GM23338 (cell line): Measurements from ENCODE around the gene OOSP2.

Experiments used
- CREB1 ChIP-seq: fragments of 250-450 bp; sonication (Bioruptor Pico); IDR thresholded peaks from 2 replicates; pipeline ENCODE4 v1.5.0; 2020; ENCODE audit warnings: low read depth, mild to moderate bottlenecking, moderate library complexity
- CTCF ChIP-seq, 2 experiments: fragments of 200-600 bp in 1 of 2; sonication (generic) in 1 of 2; conservative IDR thresholded peaks; 2 replicates each; pipeline versions ENCODE4 v1.5.1 to v1.6.1; 2016 to 2017; ENCODE audit warnings: antibody characterized with exemption in 2 of 2, low read depth in 2 of 2, mild to moderate bottlenecking in 2 of 2, moderate library complexity in 1 of 2
- EZH2 ChIP-seq: fragments of 200-600 bp; sonication (generic); IDR thresholded peaks from one replicate; pipeline ENCODE4 v1.8.0; 2017; ENCODE audit warnings: antibody characterized with exemption, mild to moderate bottlenecking, low read depth; ENCODE audit not compliant: unreplicated experiment
- EZH2phosphoT487 ChIP-seq: fragments of 200-600 bp; sonication (generic); IDR thresholded peaks from one replicate; pipeline ENCODE4 v1.8.1; 2018; ENCODE audit warnings: antibody characterized with exemption; ENCODE audit not compliant: unreplicated experiment
- NANOG ChIP-seq: IDR thresholded peaks from 2 replicates; pipeline ENCODE4 v1.6.1; 2016; ENCODE audit warnings: antibody characterized with exemption, borderline replicate concordance
- POLR2AphosphoS5 ChIP-seq: IDR thresholded peaks from 2 replicates; pipeline ENCODE4 v1.6.1; 2016; ENCODE audit warnings: antibody characterized with exemption, low read depth
- REST ChIP-seq: IDR thresholded peaks from one replicate; pipeline ENCODE4 v1.6.1; 2018; ENCODE audit warnings: antibody characterized with exemption; ENCODE audit not compliant: unreplicated experiment

- TF ChIP-seq CTCF (conservative IDR thresholded peaks at IDR 0.05; ENCODE audit: low read depth in 2 of 2) = no peak
- no peak for TF ChIP-seq EZH2phosphoT487
- TF ChIP-seq CREB1 (CRISPR knock-in tag) = no peak
- no peak for TF ChIP-seq POLR2AphosphoS5
- no peak for TF ChIP-seq NANOG
- no peak for TF ChIP-seq EZH2
- TF ChIP-seq REST = no peak
Observed at GRCh38 chr11:59999691-60000090, 40.5 kb upstream of the OOSP2 start.
